ENCODE data around the gene OBP2B.
"Not testable (repeated sequence)": the region's sequence is repeated elsewhere in the genome, so short reads cannot be mapped to it uniquely, and the experiment has no call there.

Gene OBP2B

DNA sequence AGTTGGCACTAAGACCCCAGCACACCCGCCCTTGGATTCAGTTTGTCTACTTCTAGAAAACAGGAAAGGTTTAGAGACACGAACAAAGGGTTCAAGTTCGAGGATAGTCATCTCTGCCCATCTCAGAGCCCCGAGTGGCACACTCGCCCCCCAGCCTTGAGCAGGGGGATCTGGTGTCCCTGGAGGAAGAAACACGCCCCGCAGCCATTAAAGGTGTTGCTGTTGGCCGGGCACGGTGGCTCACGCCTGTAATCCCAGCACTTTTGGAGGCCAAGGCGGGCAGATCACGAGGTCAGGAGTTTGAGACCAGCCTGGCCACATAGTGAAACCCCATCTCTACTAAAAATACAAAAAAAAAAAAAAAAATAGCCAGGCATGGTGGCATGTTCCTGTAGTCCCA, 39.4 kb downstream of the OBP2B start:
- not testable (repeated sequence) for DNase-seq (ENCODE audit: low read depth in 1 of 2, low spot score in 1 of 2)

- no peak for DNase-seq (ENCODE audit: low read depth in 1 of 2, low spot score in 1 of 2)
Measured at GRCh38 chr9:133169102-133169501, 39.9 kb downstream of the OBP2B start.

DNA sequence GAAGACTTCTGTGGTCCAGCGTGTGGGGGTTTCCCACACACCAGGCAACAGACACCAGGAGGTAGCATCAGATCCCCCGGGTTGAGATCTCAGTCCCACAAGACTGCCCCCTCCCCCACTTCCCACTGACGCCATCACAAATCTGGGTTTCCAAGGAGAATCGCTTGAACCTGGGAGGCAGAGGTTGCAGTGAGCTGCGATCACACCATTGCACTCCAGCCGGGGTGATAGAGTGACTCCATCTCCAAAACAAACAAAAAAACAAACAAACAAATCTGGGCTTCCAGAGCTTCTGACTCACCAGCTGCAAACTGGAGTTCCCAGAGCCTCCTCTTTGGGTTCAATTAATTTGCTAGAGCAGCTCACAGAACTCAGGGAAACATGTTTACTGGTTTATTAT, 40.6 kb downstream of the OBP2B start:
- no peak for DNase-seq (ENCODE audit: low read depth in 1 of 2, low spot score in 1 of 2)

DNA sequence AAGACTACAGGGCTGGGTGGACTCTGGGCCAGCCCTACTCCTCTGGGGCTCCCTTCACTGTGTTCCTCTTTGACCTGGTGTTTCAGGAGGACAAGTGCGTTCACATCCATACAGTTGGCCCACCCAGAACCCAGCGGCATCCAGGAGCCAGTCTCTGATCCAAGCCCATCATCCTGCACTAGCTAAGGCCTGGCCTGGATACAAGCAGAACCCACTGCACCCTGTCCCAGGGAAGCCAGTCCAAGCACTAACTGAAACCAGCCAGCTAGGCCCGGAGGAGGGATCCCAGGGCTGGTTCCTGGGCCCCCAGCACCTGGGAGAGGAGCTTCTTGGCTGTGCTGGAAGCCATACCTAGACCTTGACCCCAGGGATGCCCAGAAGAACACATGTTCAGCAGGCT, 41.3 kb downstream of the OBP2B start:
- no peak for DNase-seq (ENCODE audit: low read depth in 1 of 2, low spot score in 1 of 2)

GRCh38 chr9:133167096-133167730, 41.8 kb downstream of the OBP2B start:
- no peak for DNase-seq (ENCODE audit: low read depth in 1 of 2, low spot score in 1 of 2)

GRCh38 chr9:133166392-133166791, 42.7 kb downstream of the OBP2B start:
- no peak for DNase-seq (ENCODE audit: low read depth in 1 of 2, low spot score in 1 of 2)

GRCh38 chr9:133165452-133165730, 43.7 kb downstream of the OBP2B start:
- DNase-seq (ENCODE audit: low read depth in 1 of 2, low spot score in 1 of 2) = no peak

DNA sequence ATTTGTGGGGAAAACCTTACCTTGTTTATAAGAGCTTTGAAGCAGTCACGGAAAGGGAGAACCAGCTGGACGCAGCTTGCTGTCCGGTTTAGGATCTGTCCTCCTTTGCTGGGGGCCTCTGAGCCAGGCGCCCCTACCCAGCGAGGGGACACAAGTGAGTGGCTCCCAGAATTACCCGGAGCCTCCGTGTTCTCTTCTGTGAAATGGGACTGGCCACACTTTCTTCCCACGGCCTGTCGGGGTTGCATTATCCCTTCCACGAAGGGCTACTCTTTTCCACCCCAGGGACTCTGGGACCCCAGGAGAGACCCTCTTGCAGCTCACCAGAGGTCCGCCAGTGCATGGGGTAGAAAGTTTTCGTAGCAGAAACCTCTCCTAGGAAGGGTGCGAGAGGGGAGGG, 44.9 kb downstream of the OBP2B start:
- DNase-seq (ENCODE audit: low read depth in 1 of 2, low spot score in 1 of 2) = no peak

- no peak for DNase-seq (ENCODE audit: low read depth in 1 of 2, low spot score in 1 of 2)
Measured at GRCh38 chr9:133163504-133164172, 45.4 kb downstream of the OBP2B start, which contains the start of gene GBGT1. TSS of gene GBGT1 (minus strand) at chr9:133163914. CDS start at chr9:133162412, 1,502 bp downstream.

- DNase-seq (ENCODE audit: low read depth in 1 of 2, low spot score in 1 of 2) = no peak
Measured at GRCh38 chr9:133162861-133163503, 46.1 kb downstream of the OBP2B start.

GRCh38 chr9:133161547-133161950, 47.5 kb downstream of the OBP2B start:
- DNase-seq (ENCODE audit: low read depth in 1 of 2, low spot score in 1 of 2) = no peak

DNA sequence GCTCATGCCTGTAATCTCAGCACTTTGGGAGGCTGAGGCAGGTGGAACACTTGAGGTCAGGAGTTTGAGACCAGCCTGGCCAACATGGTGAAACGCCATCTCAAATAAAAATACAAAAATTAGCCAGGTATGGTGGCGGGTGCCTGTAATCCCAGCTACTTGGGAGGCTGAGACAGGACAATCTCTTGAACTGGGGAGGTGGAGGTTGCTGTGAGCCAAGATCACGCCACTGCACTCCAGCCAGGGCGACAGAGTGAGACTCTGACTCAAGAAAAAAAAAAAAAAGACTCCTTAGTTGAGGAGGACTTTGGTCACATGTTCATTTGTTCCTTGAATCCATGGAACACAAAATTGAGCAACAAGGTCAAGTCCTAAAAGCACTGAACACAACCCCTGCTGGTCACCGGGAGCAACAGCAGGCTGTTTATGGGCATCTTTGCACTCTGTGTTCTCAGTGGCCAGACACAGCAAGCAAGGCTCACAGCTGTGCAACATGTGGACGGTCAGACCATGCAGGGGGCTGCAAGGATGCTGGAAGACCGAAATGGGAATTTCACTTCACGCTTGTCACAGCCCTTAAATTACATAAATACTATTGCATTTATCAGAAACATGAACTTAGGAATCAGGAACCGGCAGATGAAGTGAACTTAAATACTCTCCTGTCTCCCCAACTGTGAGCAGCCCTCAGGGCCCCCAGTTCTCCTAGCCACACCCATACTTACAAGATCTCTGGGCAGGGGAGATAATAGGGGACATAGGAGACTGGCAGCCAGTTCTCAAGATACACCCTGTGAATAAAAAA, 48.1 kb downstream of the OBP2B start:
- DNase-seq (ENCODE audit: low read depth in 1 of 2, low spot score in 1 of 2) = no peak

DNA sequence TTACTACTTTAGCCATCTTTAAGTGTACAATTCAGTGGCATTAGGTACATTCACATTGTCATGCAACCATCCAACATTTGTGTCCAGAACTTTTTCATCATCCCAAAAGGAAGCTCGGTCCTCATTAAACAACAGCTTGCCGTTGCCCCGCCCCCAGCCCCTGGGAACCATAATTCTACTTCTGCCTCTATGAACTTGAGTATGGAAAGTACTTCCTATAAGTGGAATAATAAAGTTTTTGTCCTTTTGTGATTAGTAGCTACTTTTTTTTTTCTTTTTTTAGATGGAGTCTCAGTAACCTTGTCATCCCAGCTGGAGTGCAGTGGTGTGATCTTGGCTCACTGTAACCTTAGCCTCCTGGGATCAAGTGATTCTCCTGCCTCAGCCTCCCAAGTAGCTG, 50.4 kb downstream of the OBP2B start:
- DNase-seq (ENCODE audit: low read depth in 1 of 2, low spot score in 1 of 2) = no peak

All from activated T-helper 1 cell treated with anti-CD3 and anti-CD28 coated beads, Interleukin-2, amount 50 U/mL, for 16 hours (primary cell).